Lower leg skin (tissue), 4 donors: ENCODE results near the gene REC114. TPM values are rescaled to one million over a fixed set of nuclear protein-coding genes. Genes with fewer than 3 reads are reported as not detected.
"Not testable (repeated sequence)": the region's sequence is repeated elsewhere in the genome, so short reads cannot be mapped to it uniquely, and the experiment has no call there.

Experiments
- DNase-seq, 2 donors: peaks; one replicate each; pipeline ENCODE4 v3.0.0-alpha.2; 2019; ENCODE audit warnings: low spot score in 2 of 2
- H3K4me3 ChIP-seq: fragments of 200-600 bp; sonication (generic); 2 replicates; pipeline ENCODE4 v1.5.1; 2017; ENCODE audit warnings: mild to moderate bottlenecking, low read depth; ENCODE audit not compliant: poor library complexity, severe bottlenecking
- POLR2A ChIP-seq, 2 donors: fragments of 450-650 bp; IDR thresholded peaks; one replicate each; pipeline ENCODE4 v1.6.1; 2016 to 2017; ENCODE audit warnings: antibody characterized with exemption in 2 of 2, mild to moderate bottlenecking in 1 of 2, moderate library complexity in 1 of 2
- WGBS, 2 donors: methylation state at CpG; one replicate each; pipeline ENCODE4 v1.1.5; 2018; 5-methylcytosine and 5-hydroxymethylcytosine counted together
- intact Hi-C: fragments of 100-400 bp; cut with DNase I; formaldehyde crosslinking; loops from one replicate; pipeline ENCODE4 v1.15.0; 2023; ENCODE audit warnings: low total_unique reads
- total RNA-seq, 4 donors: library from RNA; depleted of rRNA; stranded (reverse); fragments of >200 nt; gene quantifications; one replicate each; pipeline ENCODE4 v1.1.0, GENCODE V29; 2016
- TF ChIP-seq, protein P1 (sequence below), 3 donors: fragments of 450-650 bp; IDR thresholded peaks; one replicate each; pipeline ENCODE4 v1.5.1; 2016; ENCODE audit warnings: antibody characterized with exemption in 3 of 3, mild to moderate bottlenecking in 3 of 3, moderate library complexity in 2 of 3

Gene REC114
- total RNA-seq, 4 donors from 2014 or later: not detected

DNA sequence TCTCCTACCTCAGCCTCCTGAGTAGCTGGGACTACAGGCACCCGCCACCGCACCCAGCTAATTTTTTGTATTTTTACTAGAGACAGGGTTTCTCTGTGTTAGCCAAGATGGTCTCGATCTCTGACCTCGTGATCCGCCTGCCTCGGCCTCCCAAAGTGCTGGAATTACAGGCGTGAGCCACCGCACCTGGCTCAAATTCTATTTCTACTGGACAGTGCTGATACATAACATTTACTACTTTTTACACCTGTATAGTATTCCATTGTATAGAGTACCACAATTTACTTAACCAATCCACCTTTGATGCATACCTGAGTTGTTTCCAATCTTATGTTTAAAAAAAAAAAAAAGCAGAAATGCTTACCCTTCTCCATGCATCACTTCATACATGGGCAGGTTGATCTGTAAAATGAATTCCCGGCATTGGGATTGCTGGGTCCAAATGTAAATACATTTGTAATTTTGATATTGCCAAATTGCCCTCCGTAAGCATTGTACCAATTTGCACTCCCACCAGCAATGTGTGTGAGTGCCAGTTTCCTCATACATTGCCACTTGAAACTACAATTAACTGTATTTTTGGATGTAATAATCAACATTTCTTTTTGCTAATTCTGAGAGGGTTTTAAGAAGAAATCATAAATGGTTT, 95.7 kb downstream of the REC114 start:
- 96 to 97% methylated on average over 10 of the region's 10 CpGs for WGBS, 2 donors
- no peak for TF ChIP-seq POLR2A (IDR thresholded peaks at IDR 0.05)
- TF ChIP-seq, protein P1, sequence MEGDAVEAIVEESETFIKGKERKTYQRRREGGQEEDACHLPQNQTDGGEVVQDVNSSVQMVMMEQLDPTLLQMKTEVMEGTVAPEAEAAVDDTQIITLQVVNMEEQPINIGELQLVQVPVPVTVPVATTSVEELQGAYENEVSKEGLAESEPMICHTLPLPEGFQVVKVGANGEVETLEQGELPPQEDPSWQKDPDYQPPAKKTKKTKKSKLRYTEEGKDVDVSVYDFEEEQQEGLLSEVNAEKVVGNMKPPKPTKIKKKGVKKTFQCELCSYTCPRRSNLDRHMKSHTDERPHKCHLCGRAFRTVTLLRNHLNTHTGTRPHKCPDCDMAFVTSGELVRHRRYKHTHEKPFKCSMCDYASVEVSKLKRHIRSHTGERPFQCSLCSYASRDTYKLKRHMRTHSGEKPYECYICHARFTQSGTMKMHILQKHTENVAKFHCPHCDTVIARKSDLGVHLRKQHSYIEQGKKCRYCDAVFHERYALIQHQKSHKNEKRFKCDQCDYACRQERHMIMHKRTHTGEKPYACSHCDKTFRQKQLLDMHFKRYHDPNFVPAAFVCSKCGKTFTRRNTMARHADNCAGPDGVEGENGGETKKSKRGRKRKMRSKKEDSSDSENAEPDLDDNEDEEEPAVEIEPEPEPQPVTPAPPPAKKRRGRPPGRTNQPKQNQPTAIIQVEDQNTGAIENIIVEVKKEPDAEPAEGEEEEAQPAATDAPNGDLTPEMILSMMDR (IDR thresholded peaks at IDR 0.05): no peak
- intact Hi-C loops: no loop called here
- H3K4me3 ChIP-seq: no peak overlapping the region
- DNase-seq: no peak

DNA sequence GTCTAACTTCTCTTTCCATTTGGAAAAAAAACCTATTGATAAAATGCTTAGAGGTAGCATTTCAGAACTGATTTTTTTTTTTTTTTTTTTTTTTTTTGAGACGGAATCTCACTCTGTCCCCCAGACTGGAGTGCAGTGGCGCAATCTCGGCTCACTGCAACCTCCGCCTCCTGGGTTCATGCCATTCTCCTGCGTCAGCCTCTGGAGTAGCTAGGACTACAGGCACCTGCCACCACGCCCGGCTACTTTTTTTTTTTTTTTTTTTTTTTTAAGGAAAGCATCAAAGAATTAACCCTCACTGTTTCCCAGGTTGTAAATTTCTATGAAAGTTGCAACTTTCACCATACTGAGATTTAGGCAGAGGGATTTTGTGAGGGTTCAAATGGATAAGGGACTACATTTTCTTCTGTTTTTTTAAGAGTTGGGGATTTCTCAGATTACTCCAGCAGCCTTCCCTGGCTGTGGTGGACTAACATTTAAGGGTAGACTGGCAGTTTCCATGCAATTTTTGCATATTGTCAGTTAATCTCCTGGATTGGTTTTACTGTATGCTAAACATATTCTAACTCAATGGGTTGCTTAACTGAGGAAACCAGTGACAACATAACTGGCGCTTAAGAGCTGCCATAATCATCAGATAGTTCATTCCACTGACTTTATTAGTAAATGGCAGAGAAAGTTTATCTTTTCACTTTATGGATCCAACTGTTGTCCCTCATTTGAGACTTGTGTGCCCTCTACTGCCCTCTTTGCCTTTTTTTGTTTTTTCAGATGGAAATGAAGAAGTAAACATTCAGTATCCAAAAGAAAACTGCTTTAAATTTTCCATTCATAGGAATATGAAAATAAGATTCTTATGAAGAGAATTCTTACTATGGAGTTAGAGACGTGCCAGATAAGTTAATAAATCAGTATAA, 96.5 kb downstream of the REC114 start:
- TF ChIP-seq, protein P1 (IDR thresholded peaks at IDR 0.05): no peak
- TF ChIP-seq POLR2A (IDR thresholded peaks at IDR 0.05): no peak
- no peak for DNase-seq
- H3K4me3 ChIP-seq: no peak overlapping the region
- intact Hi-C loops: no loop called here
- 60 to 67% methylated on average over 9 of the region's 9 CpGs for WGBS, 2 donors

DNA sequence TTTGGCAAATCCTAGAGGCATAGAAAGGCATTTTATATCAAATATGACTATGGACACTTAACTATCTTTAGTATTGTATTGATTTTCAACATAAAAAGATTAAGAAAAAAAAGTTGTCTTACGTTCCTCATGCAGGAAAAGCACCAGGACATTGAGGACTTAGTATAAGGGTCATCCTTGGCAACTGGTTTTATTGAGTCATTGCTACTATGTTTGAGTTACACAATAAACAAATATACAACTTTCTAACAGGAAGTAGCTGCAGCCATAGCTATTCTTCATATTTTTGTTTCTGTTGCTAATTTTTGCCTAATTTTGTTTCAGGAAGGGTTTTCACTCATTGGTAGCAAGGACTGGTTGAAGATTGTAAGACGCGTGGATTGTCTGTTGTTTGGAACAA, 97.2 kb downstream of the REC114 start:
- intact Hi-C loops: no loop called here
- no peak overlapping the region for H3K4me3 ChIP-seq
- WGBS, 2 donors: 60 to 95% methylated on average over 3 of the region's 3 CpGs
- no peak for TF ChIP-seq POLR2A (IDR thresholded peaks at IDR 0.05)
- TF ChIP-seq, protein P1 (IDR thresholded peaks at IDR 0.05): no peak
- DNase-seq: no peak

DNA sequence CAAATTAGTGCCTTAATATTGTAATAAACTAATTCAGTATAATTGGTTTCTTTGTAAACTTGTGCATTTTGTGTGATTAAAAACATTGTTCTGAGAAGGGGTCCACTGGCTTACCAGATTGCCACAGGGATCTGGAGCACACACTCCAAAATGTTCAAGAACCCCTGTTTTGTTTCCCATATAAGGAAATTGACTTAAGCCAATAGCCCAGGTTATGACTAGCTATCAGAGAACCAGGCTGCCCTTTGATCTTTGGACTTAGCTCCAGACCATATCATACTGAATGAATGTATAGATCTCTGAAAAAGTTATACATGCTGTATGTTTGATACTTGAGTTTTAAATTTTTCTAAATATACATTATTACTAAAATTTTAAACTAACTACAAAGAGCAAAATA, 98.5 kb downstream of the REC114 start:
- no peak for DNase-seq
- intact Hi-C loops: no loop called here
- TF ChIP-seq POLR2A (IDR thresholded peaks at IDR 0.05): no peak
- TF ChIP-seq, protein P1 (IDR thresholded peaks at IDR 0.05): no peak
- H3K4me3 ChIP-seq: no peak overlapping the region

DNA sequence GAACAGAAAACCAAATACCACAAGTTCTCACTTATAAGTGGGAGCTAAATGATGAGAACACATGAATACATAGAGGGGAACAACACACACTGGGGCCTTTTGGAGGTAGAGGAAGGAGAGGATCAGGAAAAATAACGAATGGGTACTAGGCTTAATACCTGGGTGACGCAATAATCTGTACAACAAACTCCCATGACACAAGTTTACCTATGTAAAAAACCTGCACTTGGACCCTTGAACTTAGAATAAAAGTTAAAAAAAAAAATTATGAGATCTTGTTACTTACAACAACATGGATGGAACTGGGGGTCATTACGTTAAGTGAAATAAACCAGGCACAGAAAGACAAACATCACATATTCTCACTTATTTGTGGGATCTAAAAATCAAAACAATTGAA, 106.0 kb downstream of the REC114 start:
- 88 to 90% methylated on average over 3 of the region's 3 CpGs for WGBS, 2 donors
- intact Hi-C loops, H3K4me3 ChIP-seq, DNase-seq: not testable (repeated sequence)

DNA sequence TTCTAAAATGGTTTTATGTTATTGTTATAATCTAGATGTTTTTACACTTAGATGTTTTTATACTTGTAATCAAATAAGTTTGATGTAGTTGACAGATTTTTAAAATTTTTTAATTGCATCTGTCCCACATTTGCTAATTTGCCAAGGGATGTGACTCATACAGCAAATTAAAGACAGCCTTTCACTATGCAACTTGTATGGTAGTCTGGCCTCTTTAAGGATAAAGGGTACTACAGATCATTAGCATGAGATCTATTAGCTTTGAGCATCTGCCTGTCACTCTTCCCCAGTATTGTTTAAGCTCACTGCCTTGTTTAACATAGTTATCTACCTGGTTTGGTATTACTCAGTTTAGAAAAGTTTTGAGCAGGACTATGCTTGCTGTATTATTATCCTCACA, 107.2 kb downstream of the REC114 start:
- H3K4me3 ChIP-seq: no peak overlapping the region
- intact Hi-C loops: loop anchor here (10.0 kb wide), 1 partner anchor 355 kb away; no protein-coding TSS in a partner anchor
- DNase-seq: no peak
- no peak for TF ChIP-seq POLR2A (IDR thresholded peaks at IDR 0.05)
- TF ChIP-seq, protein P1 (IDR thresholded peaks at IDR 0.05): no peak
